ENCODE data around the gene SPTBN1.

GRCh38 chr2:54546923-54547720 lies 91.0 kb downstream of the SPTBN1 start:
- no peak for TF ChIP-seq POLR2AphosphoS5 (IDR thresholded peaks at IDR 0.05; ENCODE audit: borderline replicate concordance, low read depth, low read length)
- no peak for TF ChIP-seq EZH2 (IDR thresholded peaks at IDR 0.05)
- TF ChIP-seq FOXP2 (optimal IDR thresholded peaks at IDR 0.05; ENCODE audit: control extremely low read depth, extremely low read length, insufficient read depth) = no peak
